NCI-H146 (cell line): ENCODE measurements around the gene RTF2.
A peak's percentile ranks its signal among the peaks of the same experiment; 100 is the strongest.
"Not testable (repeated sequence)": the region's sequence is repeated elsewhere in the genome, so short reads cannot be mapped to it uniquely, and the experiment has no call there.

ENCODE experiments used
- DNase-seq: peaks from one replicate; lab custom pipeline; 2025; lab: John Stamatoyannopoulos, UW

RTF2 gene

DNA sequence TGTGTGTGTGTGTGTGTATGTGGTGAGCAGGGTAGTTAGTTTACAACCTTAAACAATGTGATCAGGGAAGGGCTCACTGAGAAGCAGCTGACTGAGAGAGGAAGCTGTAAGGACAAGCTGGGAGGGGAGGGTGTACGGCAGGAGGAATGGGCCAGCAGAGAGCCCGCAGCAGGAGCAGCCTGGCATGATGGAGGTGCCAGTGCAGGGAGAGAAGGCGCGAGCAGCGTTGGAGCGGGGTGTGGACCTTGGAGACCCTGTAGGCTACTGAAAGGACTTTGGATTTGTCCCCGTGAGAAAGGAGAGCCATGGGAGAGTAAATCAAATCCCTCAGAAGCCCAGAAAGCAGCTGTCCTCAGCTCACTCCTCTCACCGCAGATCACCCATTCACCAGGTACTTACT lies 83.1 kb downstream of the RTF2 start:
- no peak for DNase-seq

DNA sequence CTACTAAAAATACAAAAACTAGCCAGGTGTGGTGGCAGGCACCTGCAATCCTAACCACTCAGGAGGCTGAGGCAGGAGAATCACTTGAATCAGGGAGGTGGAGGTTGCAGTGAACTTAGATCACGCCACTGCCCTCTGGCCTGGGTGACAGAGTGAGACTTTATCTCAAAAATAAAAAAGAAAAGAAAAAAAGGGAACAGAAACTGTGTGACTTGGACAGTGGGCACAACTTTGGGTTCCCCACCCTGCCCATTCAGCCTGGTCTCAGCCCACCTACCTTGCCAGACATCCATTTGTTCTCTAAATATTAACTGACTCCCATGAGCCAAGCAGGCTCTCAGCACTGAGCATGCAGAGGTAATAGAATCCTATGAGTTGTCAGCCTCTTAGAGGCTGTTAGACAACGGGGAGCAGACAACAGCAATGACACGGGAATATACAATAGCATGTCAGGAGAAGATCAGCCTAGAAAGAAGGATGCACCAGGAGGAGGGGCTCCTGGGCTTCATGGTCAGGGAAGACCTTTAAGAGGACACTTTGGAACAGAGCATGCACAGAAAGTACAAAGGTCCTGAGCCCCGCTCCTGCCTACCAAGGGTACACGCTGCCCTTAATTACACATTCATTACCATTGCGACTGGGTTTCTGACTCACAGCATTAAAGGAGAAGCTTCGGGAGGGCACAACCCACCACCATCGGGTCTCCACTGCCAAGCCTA lies 84.6 kb downstream of the RTF2 start:
- DNase-seq: no peak

DNA sequence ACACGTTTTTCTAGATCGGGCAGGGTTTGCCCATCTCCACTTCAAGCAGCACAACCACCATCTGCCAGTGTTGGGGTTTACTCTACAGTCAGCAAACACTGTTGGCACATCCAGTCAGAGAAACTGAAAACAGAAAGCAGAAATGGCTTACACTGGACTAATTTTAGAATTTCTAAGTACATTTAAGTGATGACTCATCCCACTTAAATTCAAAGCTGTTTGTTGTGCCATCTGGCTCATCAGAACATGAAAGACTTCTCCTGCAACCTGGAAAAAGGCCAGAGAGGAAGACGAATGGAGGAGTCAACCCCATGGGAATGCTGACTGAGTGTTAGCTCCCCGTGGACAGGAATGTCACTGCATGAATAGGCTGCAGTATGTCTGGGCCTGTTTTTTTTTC lies 86.4 kb downstream of the RTF2 start:
- peak; percentile 17 for DNase-seq

DNA sequence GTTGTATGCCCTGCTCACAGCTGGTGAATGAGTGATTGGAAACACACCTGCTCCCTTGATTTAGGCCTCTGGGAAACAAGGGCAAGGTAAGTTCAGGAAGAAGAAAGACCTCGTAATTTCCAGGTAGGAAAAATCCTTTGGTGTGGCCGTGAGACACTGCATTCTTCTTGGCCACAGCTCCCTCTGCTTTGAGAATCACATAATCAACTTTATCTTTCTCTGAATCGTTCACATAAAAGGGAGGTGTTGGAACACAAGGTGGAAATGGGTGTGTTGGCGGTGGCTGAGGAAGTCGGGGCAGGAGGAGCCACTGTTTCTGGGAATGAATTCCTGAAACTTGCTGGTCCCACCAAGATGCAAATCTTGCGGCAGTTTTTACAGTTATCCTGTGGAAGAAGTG lies 90.5 kb downstream of the RTF2 start:
- DNase-seq: no peak

DNA sequence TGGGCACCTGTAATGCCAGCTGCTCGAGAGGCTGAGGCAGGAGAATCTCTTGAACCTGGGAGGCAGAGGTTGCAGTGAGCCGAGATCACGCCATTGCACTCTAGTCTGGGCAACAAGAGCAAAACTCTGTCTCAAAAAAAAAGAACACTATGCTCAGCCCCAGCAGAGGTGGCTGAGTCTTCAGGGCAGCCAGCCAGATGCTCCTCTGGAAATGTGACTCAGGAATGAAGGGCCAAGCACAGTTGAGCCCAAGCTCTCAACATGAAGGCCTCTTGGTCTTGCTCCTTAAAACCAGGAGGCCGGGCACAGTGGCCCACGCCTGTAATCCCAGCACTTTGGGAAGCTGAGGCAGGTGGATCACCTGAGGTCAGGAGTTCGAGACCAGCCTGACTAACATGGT lies 96.1 kb downstream of the RTF2 start:
- DNase-seq: not testable (repeated sequence)

DNA sequence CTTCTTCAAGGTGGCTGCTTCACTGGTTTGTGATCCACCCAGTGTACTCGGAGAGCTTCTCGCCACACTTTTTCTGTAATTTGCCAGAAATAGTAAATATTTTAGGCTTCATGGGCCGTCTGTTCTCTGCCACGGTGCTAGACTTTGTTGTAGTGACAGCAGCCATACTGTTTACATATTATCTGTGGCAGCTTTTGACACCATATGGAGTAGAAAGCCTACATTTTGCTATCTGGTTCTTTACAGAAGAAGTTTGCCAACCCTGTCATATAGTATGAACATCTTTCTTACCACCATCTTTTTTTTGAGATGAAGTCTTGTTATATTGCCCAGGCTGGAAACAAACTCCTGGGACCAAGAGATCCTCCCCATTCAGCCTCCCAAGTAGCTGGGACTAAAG lies 97.1 kb downstream of the RTF2 start:
- no peak for DNase-seq

DNA sequence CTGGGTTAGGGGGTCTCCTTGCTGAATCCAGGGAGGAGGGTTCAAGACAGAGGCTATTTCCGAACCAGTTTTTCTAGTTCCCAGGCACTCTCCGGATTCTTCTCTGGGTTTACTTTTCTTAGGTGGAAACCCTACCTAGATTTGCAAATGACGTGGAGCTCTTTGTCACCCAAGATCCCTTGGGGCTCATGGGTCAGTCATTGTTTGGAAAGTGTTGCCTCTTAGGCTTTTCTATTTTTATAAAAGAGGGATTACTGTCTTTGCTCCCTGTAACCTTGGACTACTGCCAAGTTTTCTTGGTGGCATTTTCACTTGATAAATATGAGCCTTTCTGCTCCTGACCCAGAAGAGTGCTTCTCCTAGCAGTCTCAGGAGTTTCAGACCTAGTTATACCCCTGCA lies 98.2 kb downstream of the RTF2 start:
- peak; percentile 13 for DNase-seq
